Lower lobe of right lung (tissue), 2 donors: ENCODE measurements around the gene REPS2. TPM values are rescaled to one million over a fixed set of nuclear protein-coding genes. Genes with fewer than 3 reads are reported as not detected.

Experiments
- ATAC-seq, 2 donors: fragments of 200-7000 bp; cut with Tn5 transposase; one replicate each; pipeline ENCODE4 v1.9.1; 2020 to 2022; ENCODE audit warnings: mild to moderate bottlenecking in 2 of 2, moderate library complexity in 2 of 2
- DNase-seq: peaks from one replicate; pipeline ENCODE4 v3.0.0-alpha.2; 2020
- H3K27ac ChIP-seq: fragments of 200-600 bp; one replicate; pipeline ENCODE4 v1.8.0; 2022
- H3K27me3 ChIP-seq: fragments of 200-600 bp; one replicate; pipeline ENCODE4 v1.8.0; 2022; ENCODE audit warnings: low read depth
- H3K36me3 ChIP-seq: fragments of 200-600 bp; one replicate; pipeline ENCODE4 v1.8.0; 2022; ENCODE audit warnings: mild to moderate bottlenecking
- H3K4me1 ChIP-seq: fragments of 200-600 bp; one replicate; pipeline ENCODE4 v1.8.0; 2022
- H3K4me3 ChIP-seq: fragments of 200-600 bp; one replicate; pipeline ENCODE4 v1.8.0; 2022; ENCODE audit warnings: mild to moderate bottlenecking
- H3K9me3 ChIP-seq: fragments of 200-600 bp; one replicate; pipeline ENCODE4 v1.8.0; 2022
- CTCF ChIP-seq: fragments of 200-600 bp; IDR thresholded peaks from one replicate; pipeline ENCODE4 v1.8.0; 2022; ENCODE audit warnings: antibody characterized with exemption, mild to moderate bottlenecking
- intact Hi-C: fragments of 100-400 bp; cut with DNase I; formaldehyde crosslinking; loops from one replicate; pipeline ENCODE4 v1.11.0; 2022
- total RNA-seq: library from RNA; stranded (reverse); fragmentation: NEBNext Ultra II Directional; extraction: Animal tissue kit (Norgen Biotek cat#: 25700); gene quantifications from one replicate; pipeline ENCODE4 v1.2.1, GENCODE V29; 2021
- donor health status: DM: no; HTN: yes; CAD: no; lungs with severe emphysema.

REPS2 gene
- total RNA-seq, 1 donor from 2014 or later, result 18.5 TPM

DNA sequence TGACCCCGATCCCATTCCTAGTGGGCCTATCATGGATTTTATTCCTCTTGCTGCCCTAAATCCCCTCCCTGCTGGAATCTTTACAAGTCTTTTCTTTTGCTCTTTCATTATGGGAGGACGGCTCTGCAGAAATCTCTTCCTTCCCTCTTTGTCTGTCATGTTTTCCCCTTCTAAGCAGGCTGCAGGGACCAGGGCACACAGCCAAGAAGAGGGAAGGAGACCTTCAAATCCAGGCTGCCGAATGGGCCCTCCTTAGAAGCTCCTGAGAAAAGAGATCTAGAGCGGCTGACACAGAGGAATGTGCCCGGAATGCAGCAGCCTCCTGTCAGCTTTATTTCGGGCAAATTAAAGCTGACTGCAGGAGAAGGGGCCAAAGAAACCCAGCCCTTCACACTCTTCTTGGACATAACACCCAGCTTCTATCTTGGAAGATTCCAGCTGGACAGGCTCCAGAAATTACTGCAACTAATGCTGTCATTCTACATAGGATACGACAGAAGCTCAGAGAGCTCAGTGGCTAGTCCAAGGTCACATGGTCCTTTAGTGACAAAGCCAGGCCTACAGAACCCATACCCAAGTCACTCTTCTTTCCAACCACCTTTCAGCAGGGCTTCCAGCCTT lies 240.8 kb downstream of the REPS2 start:
- no peak overlapping the region for H3K4me3 ChIP-seq
- no peak for TF ChIP-seq CTCF
- H3K27me3 ChIP-seq, result no peaks in the 10 kb centered on the region
- ATAC-seq (no peak), DNase-seq (no peak)
- H3K27ac ChIP-seq, result no peak overlapping the region
- H3K4me1 ChIP-seq, result no peaks in the 10 kb centered on the region
- no peaks in the 10 kb centered on the region for H3K36me3 ChIP-seq
- intact Hi-C loops, result no loop called here
- no peaks in the 10 kb centered on the region for H3K9me3 ChIP-seq

- H3K36me3 ChIP-seq, result no peaks in the 10 kb centered on the region
- H3K4me1 ChIP-seq, result no peaks in the 10 kb centered on the region
- intact Hi-C loops, result no loop called here
- H3K4me3 ChIP-seq, result no peak overlapping the region
- DNase-seq, result no peak
- H3K27ac ChIP-seq, result no peak overlapping the region
- no peaks in the 10 kb centered on the region for H3K9me3 ChIP-seq
- TF ChIP-seq CTCF, result no peak
- no peak for ATAC-seq
- no peaks in the 10 kb centered on the region for H3K27me3 ChIP-seq
Observed at GRCh38 chrX:17192106-17192505, 245.6 kb downstream of the REPS2 start.

Other genes starting within 250 kb of the REPS2 start
- 11.3 TPM for gene CTPS2, start 234.0 kb upstream of the REPS2 start, total RNA-seq
- 21.8 TPM for gene SYAP1, start 227.0 kb upstream of the REPS2 start, total RNA-seq
- 11.2 TPM for gene TXLNG, start 160.2 kb upstream of the REPS2 start, total RNA-seq
- 61.7 TPM for gene RBBP7, start 76.3 kb upstream of the REPS2 start, total RNA-seq